Measurements from ENCODE around the gene APLP2. TPM values are rescaled to one million over a fixed set of nuclear protein-coding genes. Genes with fewer than 3 reads are reported as not detected.

The APLP2 gene
- total and polyA plus RNA-seq, 2 of the 13 experiments (the other 11 are each of a cell fraction or from before 2014, with no cell fraction given): 315 to 594 TPM

GRCh38 chr11:130069659-130070108 lies at the start of gene APLP2 (continued):
- TF ChIP-seq ARID5B (CRISPR knock-in tag; IDR thresholded peaks at IDR 0.05) (peak; percentile 22; the same call in 1 of the 2 replicates), ZXDC (CRISPR knock-in tag; IDR thresholded peaks at IDR 0.05) (no peak), SAFB2 (CRISPR knock-in tag; IDR thresholded peaks at IDR 0.05; ENCODE audit: borderline replicate concordance, low read depth) (no peak), DDIT3 (CRISPR knock-in tag; IDR thresholded peaks at IDR 0.05) (no peak), SP4 (CRISPR knock-in tag; IDR thresholded peaks at IDR 0.05) (peak; percentile 94), SIX4 (CRISPR knock-in tag; IDR thresholded peaks at IDR 0.05) (0 out of 2 replicates have a peak, but pooled peaks have one; percentile 35), PBX3 (CRISPR knock-in tag; IDR thresholded peaks at IDR 0.05; ENCODE audit: borderline replicate concordance) (peak; percentile 65; the same call in 1 of the 2 replicates), ZC3H13 (CRISPR knock-in tag; IDR thresholded peaks at IDR 0.05) (peak; percentile 10; the same call in 1 of the 2 replicates), NFYB (CRISPR knock-in tag; IDR thresholded peaks at IDR 0.05) (peak; percentile 86), ZNF563 (CRISPR knock-in tag; IDR thresholded peaks at IDR 0.05) (peak; percentile 62; the same call in 1 of the 2 replicates), ETV6 (CRISPR knock-in tag; conservative IDR thresholded peaks at IDR 0.05) (0 out of 2 replicates have a peak, but pooled peaks have one; percentile 45), POLR2G (IDR thresholded peaks at IDR 0.05; ENCODE audit: low read depth, low read length) (peak; percentile 97), ZNF713 (CRISPR knock-in tag; IDR thresholded peaks at IDR 0.05) (no peak), HNRNPLL (IDR thresholded peaks at IDR 0.05; ENCODE audit: low read depth, low read length, poor library complexity, severe bottlenecking) (peak; percentile 46), ZNF792 (CRISPR knock-in tag; IDR thresholded peaks at IDR 0.05) (peak; percentile 67; the same call in 1 of the 2 replicates), TFDP1 (CRISPR knock-in tag; IDR thresholded peaks at IDR 0.05; ENCODE audit: borderline replicate concordance) (no peak), ZMYM4 (CRISPR knock-in tag; IDR thresholded peaks at IDR 0.05) (peak; percentile 79), ZNF274 (CRISPR knock-in tag; IDR thresholded peaks at IDR 0.05) (0 out of 2 replicates have a peak, but pooled peaks have one; percentile 28), ATF2 (CRISPR knock-in tag; IDR thresholded peaks at IDR 0.05) (peak; percentile 68; the same call in 1 of the 2 replicates)

All from HepG2 (cell line).